ENCODE measurements around the gene IQGAP1.

Gene IQGAP1

GRCh38 chr15:90545095-90545494 lies 157.1 kb downstream of the IQGAP1 start:
- TF ChIP-seq, protein P1, sequence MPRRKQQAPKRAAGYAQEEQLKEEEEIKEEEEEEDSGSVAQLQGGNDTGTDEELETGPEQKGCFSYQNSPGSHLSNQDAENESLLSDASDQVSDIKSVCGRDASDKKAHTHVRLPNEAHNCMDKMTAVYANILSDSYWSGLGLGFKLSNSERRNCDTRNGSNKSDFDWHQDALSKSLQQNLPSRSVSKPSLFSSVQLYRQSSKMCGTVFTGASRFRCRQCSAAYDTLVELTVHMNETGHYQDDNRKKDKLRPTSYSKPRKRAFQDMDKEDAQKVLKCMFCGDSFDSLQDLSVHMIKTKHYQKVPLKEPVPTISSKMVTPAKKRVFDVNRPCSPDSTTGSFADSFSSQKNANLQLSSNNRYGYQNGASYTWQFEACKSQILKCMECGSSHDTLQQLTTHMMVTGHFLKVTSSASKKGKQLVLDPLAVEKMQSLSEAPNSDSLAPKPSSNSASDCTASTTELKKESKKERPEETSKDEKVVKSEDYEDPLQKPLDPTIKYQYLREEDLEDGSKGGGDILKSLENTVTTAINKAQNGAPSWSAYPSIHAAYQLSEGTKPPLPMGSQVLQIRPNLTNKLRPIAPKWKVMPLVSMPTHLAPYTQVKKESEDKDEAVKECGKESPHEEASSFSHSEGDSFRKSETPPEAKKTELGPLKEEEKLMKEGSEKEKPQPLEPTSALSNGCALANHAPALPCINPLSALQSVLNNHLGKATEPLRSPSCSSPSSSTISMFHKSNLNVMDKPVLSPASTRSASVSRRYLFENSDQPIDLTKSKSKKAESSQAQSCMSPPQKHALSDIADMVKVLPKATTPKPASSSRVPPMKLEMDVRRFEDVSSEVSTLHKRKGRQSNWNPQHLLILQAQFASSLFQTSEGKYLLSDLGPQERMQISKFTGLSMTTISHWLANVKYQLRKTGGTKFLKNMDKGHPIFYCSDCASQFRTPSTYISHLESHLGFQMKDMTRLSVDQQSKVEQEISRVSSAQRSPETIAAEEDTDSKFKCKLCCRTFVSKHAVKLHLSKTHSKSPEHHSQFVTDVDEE (CRISPR knock-in tag; IDR thresholded peaks at IDR 0.05), result no peak
- no peak for TF ChIP-seq ESRRG (CRISPR knock-in tag; IDR thresholded peaks at IDR 0.05)
- no peak for TF ChIP-seq ZC3H10 (CRISPR knock-in tag; IDR thresholded peaks at IDR 0.05)
- TF ChIP-seq BACH2 (CRISPR knock-in tag; IDR thresholded peaks at IDR 0.05; ENCODE audit: borderline replicate concordance), result no peak
- TF ChIP-seq, protein P2, sequence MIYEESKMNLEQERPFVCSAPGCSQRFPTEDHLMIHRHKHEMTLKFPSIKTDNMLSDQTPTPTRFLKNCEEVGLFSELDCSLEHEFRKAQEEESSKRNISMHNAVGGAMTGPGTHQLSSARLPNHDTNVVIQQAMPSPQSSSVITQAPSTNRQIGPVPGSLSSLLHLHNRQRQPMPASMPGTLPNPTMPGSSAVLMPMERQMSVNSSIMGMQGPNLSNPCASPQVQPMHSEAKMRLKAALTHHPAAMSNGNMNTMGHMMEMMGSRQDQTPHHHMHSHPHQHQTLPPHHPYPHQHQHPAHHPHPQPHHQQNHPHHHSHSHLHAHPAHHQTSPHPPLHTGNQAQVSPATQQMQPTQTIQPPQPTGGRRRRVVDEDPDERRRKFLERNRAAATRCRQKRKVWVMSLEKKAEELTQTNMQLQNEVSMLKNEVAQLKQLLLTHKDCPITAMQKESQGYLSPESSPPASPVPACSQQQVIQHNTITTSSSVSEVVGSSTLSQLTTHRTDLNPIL (CRISPR knock-in tag; IDR thresholded peaks at IDR 0.05; ENCODE audit: low read depth), result no peak
- no peak for TF ChIP-seq OSR1 (CRISPR knock-in tag; IDR thresholded peaks at IDR 0.05)
- TF ChIP-seq CSRNP3 (CRISPR knock-in tag; IDR thresholded peaks at IDR 0.05), result no peak
- TF ChIP-seq, protein P3, sequence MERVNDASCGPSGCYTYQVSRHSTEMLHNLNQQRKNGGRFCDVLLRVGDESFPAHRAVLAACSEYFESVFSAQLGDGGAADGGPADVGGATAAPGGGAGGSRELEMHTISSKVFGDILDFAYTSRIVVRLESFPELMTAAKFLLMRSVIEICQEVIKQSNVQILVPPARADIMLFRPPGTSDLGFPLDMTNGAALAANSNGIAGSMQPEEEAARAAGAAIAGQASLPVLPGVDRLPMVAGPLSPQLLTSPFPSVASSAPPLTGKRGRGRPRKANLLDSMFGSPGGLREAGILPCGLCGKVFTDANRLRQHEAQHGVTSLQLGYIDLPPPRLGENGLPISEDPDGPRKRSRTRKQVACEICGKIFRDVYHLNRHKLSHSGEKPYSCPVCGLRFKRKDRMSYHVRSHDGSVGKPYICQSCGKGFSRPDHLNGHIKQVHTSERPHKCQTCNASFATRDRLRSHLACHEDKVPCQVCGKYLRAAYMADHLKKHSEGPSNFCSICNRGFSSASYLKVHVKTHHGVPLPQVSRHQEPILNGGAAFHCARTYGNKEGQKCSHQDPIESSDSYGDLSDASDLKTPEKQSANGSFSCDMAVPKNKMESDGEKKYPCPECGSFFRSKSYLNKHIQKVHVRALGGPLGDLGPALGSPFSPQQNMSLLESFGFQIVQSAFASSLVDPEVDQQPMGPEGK (CRISPR knock-in tag; IDR thresholded peaks at IDR 0.05; ENCODE audit: borderline replicate concordance), result no peak
- TF ChIP-seq ARNTL (CRISPR knock-in tag; IDR thresholded peaks at IDR 0.05; ENCODE audit: borderline replicate concordance, low read depth), result no peak
- no peak for TF ChIP-seq RARB (CRISPR knock-in tag; IDR thresholded peaks at IDR 0.05)
- no peak for TF ChIP-seq TCF4 (CRISPR knock-in tag; IDR thresholded peaks at IDR 0.05; ENCODE audit: borderline replicate concordance)
- no peak for TF ChIP-seq ZNF565 (CRISPR knock-in tag; conservative IDR thresholded peaks at IDR 0.05; ENCODE audit: low read depth)
- TF ChIP-seq, protein P4, sequence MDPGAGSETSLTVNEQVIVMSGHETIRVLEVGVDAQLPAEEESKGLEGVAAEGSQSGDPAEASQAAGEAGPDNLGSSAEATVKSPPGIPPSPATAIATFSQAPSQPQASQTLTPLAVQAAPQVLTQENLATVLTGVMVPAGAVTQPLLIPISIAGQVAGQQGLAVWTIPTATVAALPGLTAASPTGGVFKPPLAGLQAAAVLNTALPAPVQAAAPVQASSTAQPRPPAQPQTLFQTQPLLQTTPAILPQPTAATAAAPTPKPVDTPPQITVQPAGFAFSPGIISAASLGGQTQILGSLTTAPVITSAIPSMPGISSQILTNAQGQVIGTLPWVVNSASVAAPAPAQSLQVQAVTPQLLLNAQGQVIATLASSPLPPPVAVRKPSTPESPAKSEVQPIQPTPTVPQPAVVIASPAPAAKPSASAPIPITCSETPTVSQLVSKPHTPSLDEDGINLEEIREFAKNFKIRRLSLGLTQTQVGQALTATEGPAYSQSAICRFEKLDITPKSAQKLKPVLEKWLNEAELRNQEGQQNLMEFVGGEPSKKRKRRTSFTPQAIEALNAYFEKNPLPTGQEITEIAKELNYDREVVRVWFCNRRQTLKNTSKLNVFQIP (CRISPR knock-in tag; IDR thresholded peaks at IDR 0.05; ENCODE audit: borderline replicate concordance, low read depth), result no peak
- no peak for TF ChIP-seq SNAI2 (CRISPR knock-in tag; IDR thresholded peaks at IDR 0.05)
- TF ChIP-seq PPARA (CRISPR knock-in tag; IDR thresholded peaks at IDR 0.05; ENCODE audit: borderline replicate concordance), result no peak
- no peak for TF ChIP-seq ZNF8 (CRISPR knock-in tag; IDR thresholded peaks at IDR 0.05)
- no peak for TF ChIP-seq TOX (CRISPR knock-in tag; IDR thresholded peaks at IDR 0.05; ENCODE audit: borderline replicate concordance)
- TF ChIP-seq ZFP3 (CRISPR knock-in tag; IDR thresholded peaks at IDR 0.05), result no peak
- no peak for TF ChIP-seq ZNF70 (CRISPR knock-in tag; IDR thresholded peaks at IDR 0.05)
- TF ChIP-seq GLIS3 (CRISPR knock-in tag; IDR thresholded peaks at IDR 0.05), result no peak
- no peak for ATAC-seq

DNA sequence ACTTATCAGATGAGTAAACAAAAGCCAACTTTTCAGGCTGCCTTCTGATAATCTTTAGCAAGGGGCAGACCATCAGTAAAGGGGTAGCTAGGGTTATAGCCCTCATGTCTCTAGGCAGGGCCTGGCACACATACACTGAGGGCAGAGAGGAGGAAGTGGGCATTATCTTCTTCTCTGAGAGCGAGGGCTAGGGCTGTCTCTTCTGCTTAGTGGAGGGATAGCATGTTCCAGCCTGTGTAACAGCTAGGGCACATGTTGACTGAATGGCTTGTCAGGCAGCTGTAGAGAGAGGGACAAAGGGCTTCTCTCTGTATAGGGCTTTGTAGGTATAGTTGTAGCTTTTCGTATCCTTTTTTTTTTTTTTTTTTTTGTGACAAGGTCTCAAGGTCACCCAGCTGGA lies 159.5 kb downstream of the IQGAP1 start:
- no peak for ATAC-seq
- TF ChIP-seq GLIS3 (CRISPR knock-in tag; IDR thresholded peaks at IDR 0.05), result no peak
- TF ChIP-seq CSDC2 (CRISPR knock-in tag; IDR thresholded peaks at IDR 0.05), result no peak
- no peak for TF ChIP-seq TCF4 (CRISPR knock-in tag; IDR thresholded peaks at IDR 0.05; ENCODE audit: borderline replicate concordance)
- no peak for TF ChIP-seq TOX (CRISPR knock-in tag; IDR thresholded peaks at IDR 0.05; ENCODE audit: borderline replicate concordance)
- TF ChIP-seq ZNF70 (CRISPR knock-in tag; IDR thresholded peaks at IDR 0.05), result no peak

- no peak for ATAC-seq
- TF ChIP-seq PPARA (CRISPR knock-in tag; IDR thresholded peaks at IDR 0.05; ENCODE audit: borderline replicate concordance), result no peak
- TF ChIP-seq RARB (CRISPR knock-in tag; IDR thresholded peaks at IDR 0.05), result no peak
- no peak for TF ChIP-seq SNAI2 (CRISPR knock-in tag; IDR thresholded peaks at IDR 0.05)
- no peak for TF ChIP-seq BACH2 (CRISPR knock-in tag; IDR thresholded peaks at IDR 0.05; ENCODE audit: borderline replicate concordance)
- no peak for TF ChIP-seq TOX (CRISPR knock-in tag; IDR thresholded peaks at IDR 0.05; ENCODE audit: borderline replicate concordance)
- no peak for TF ChIP-seq ZNF565 (CRISPR knock-in tag; conservative IDR thresholded peaks at IDR 0.05; ENCODE audit: low read depth)
- no peak for TF ChIP-seq ZNF8 (CRISPR knock-in tag; IDR thresholded peaks at IDR 0.05)
- TF ChIP-seq, protein P2 (CRISPR knock-in tag; IDR thresholded peaks at IDR 0.05; ENCODE audit: low read depth), result no peak
- TF ChIP-seq CSRNP3 (CRISPR knock-in tag; IDR thresholded peaks at IDR 0.05), result no peak
- TF ChIP-seq, protein P3 (CRISPR knock-in tag; IDR thresholded peaks at IDR 0.05; ENCODE audit: borderline replicate concordance), result no peak
These were observed 162.9 kb downstream of the IQGAP1 start for GRCh38 chr15:90550919-90551318.
